Nephron progenitor cell (in vitro differentiated cells): ENCODE results near the gene HEPN1.

Experiments
- DNase-seq: peaks from one replicate; pipeline ENCODE4 v3.0.0; 2021
- H3K27ac Mint-ChIP-seq: 2 replicates; pipeline ENCODE4 v1.8.0; 2021; ENCODE audit warnings: mild to moderate bottlenecking, moderate library complexity, mixed read lengths
- H3K27me3 Mint-ChIP-seq: 2 replicates; pipeline ENCODE4 v1.8.0; 2021; ENCODE audit warnings: mild to moderate bottlenecking, low read depth, mixed read lengths; ENCODE audit not compliant: poor library complexity
- H3K36me3 Mint-ChIP-seq: 2 replicates; pipeline ENCODE4 v1.8.0; 2021; ENCODE audit warnings: low read depth, mixed read lengths
- H3K4me1 Mint-ChIP-seq: 2 replicates; pipeline ENCODE4 v1.8.0; 2021; ENCODE audit warnings: mixed read lengths
- H3K4me3 Mint-ChIP-seq: 2 replicates; pipeline ENCODE4 v1.8.0; 2021; ENCODE audit warnings: mild to moderate bottlenecking, moderate library complexity, mixed read lengths
- H3K9me3 Mint-ChIP-seq: 2 replicates; pipeline ENCODE4 v1.8.0; 2021; ENCODE audit warnings: mild to moderate bottlenecking, moderate library complexity, mixed read lengths
- TF ChIP-seq, protein P1 (sequence below): fragments of 200-600 bp; sonication (generic); IDR thresholded peaks from 2 replicates; pipeline ENCODE4 v1.5.0; 2021; ENCODE audit warnings: antibody characterized with exemption

Gene HEPN1

DNA sequence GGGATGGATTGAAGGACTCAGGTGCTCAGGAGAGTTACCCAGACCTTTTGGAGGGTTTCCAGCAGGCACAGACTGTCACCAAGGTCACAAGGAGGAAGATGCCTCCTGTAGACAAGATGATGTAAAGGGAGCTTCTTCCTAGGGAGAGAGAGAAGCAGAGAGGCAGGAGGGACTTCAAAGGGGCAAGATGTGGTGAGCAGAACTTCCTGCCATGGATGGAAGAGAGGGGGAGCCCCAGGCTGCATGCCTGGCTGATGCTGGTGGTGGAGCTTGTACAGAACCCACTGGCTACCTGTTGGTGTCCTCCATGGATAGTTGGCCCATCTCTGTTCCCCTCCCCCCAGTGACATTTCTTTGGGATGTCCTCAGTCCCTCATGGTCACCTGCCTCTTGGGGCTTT lies 4.2 kb downstream of the HEPN1 start:
- TF ChIP-seq, protein P1, sequence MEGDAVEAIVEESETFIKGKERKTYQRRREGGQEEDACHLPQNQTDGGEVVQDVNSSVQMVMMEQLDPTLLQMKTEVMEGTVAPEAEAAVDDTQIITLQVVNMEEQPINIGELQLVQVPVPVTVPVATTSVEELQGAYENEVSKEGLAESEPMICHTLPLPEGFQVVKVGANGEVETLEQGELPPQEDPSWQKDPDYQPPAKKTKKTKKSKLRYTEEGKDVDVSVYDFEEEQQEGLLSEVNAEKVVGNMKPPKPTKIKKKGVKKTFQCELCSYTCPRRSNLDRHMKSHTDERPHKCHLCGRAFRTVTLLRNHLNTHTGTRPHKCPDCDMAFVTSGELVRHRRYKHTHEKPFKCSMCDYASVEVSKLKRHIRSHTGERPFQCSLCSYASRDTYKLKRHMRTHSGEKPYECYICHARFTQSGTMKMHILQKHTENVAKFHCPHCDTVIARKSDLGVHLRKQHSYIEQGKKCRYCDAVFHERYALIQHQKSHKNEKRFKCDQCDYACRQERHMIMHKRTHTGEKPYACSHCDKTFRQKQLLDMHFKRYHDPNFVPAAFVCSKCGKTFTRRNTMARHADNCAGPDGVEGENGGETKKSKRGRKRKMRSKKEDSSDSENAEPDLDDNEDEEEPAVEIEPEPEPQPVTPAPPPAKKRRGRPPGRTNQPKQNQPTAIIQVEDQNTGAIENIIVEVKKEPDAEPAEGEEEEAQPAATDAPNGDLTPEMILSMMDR: no peak
- Mint-ChIP-seq H3K27me3 (peaks cover 47% of the 10 kb centered on the region), H3K4me1 (peaks cover 3% of the 10 kb centered on the region), H3K36me3 (no peaks in the 10 kb centered on the region), H3K9me3 (peaks cover 5% of the 10 kb centered on the region), H3K27ac (no peak overlapping the region), H3K4me3 (no peak overlapping the region)
- DNase-seq: no peak

DNA sequence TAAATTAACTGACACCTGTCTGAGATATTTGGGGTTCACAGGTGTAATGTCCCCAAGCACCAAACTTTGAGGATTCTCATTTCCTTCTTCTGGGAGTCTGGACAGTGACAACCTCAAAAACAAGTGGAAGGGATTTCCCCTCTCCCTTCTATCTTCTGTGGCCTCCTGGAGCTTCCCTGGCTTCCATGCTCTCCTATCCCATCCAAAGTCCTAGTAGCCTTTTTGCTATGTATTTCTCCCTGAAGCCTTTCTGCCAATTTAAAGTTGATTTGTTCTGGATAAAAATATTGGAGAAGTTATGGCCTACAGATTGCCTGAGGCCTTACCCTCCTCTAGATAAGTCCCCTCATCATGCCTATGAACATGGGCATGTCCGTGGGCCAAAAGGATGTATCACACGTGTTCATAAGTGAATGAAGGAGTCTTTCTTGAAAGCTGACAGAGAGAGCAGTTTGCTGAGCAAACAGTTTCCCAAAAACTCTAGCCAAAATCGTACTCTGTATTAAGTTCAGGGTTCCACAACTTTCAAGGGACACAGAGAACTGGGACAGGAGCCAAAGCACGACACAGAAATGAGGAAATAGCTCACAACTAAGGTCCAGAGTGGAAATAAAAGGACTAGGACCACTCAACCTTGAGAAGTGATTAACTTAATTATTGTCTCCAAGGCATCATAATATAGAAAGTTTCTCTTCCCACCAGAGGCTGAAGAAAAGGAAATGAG lies 10.1 kb downstream of the HEPN1 start:
- peaks cover 25% of the 10 kb centered on the region for H3K27me3 Mint-ChIP-seq
- H3K9me3 Mint-ChIP-seq: no peaks in the 10 kb centered on the region
- DNase-seq: no peak
- H3K4me3 Mint-ChIP-seq: no peak overlapping the region
- TF ChIP-seq, protein P1: no peak
- no peaks in the 10 kb centered on the region for H3K36me3 Mint-ChIP-seq
- H3K27ac Mint-ChIP-seq: no peak overlapping the region
- no peaks in the 10 kb centered on the region for H3K4me1 Mint-ChIP-seq

DNA sequence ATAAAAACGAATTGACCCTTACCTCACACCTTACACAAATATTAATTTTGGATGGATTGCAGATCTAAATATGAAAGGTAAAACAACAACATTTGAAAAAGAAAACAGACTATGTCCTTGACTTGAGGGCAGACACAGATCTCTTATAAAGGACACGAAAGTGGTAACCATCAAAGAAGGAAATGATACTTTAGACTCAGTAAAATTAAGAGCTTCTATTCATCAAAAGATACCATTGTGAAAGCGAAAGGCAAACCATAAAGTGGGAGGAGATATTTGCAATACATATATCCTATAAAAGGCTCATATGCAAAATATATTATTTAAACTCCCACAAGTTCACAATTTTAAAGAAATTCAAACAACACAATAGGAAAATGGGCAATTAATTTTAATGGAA lies 11.7 kb downstream of the HEPN1 start:
- no peaks in the 10 kb centered on the region for H3K9me3 Mint-ChIP-seq
- no peak for DNase-seq
- TF ChIP-seq, protein P1: no peak
- H3K27me3 Mint-ChIP-seq: peaks cover 23% of the 10 kb centered on the region
- peaks cover 3% of the 10 kb centered on the region for H3K4me1 Mint-ChIP-seq
- H3K27ac Mint-ChIP-seq: no peak overlapping the region
- H3K4me3 Mint-ChIP-seq: no peak overlapping the region
- H3K36me3 Mint-ChIP-seq: no peaks in the 10 kb centered on the region

GRCh38 chr11:124934862-124935547 lies 16.0 kb downstream of the HEPN1 start:
- TF ChIP-seq, protein P1: no peak
- H3K27me3 Mint-ChIP-seq: peaks cover 30% of the 10 kb centered on the region
- no peak overlapping the region for H3K4me3 Mint-ChIP-seq
- peaks cover 12% of the 10 kb centered on the region for H3K4me1 Mint-ChIP-seq
- no peaks in the 10 kb centered on the region for H3K36me3 Mint-ChIP-seq
- no peaks in the 10 kb centered on the region for H3K9me3 Mint-ChIP-seq
- DNase-seq: no peak
- H3K27ac Mint-ChIP-seq: no peak overlapping the region

GRCh38 chr11:124935548-124936514 lies 16.8 kb downstream of the HEPN1 start, which contains the start of gene HEPACAM:
HEPACAM (minus strand) TSS chr11:124936047; CDS start chr11:124936006, 41 bp downstream.
- TF ChIP-seq, protein P1: no peak
- no peak for DNase-seq
- no peaks in the 10 kb centered on the region for H3K36me3 Mint-ChIP-seq
- H3K27ac Mint-ChIP-seq: peak within 1 kb of the TSS; percentile 52
- no peaks in the 10 kb centered on the region for H3K9me3 Mint-ChIP-seq
- peaks cover 30% of the 10 kb centered on the region for H3K27me3 Mint-ChIP-seq
- H3K4me1 Mint-ChIP-seq: peaks cover 12% of the 10 kb centered on the region
- no peak within 1 kb of the TSS for H3K4me3 Mint-ChIP-seq
